Measurements from ENCODE around the gene RALBP1.

GRCh38 chr18:9546468-9546867 lies 71.2 kb downstream of the RALBP1 start:
- TF ChIP-seq CTCF (conservative IDR thresholded peaks at IDR 0.05; ENCODE audit: low read length) = no peak
- no peak for TF ChIP-seq EZH2phosphoT487 (IDR thresholded peaks at IDR 0.05; ENCODE audit: borderline replicate concordance)

Data from Loucy (cell line).